CD4-positive, CD25-positive, alpha-beta regulatory T cell (primary cell): Measurements from ENCODE around the gene MDM2. TPM values are rescaled to one million over a fixed set of nuclear protein-coding genes. Genes with fewer than 3 reads are reported as not detected.

Source experiments
- ATAC-seq, 2 donors: fragments of 150-1000 bp; cut with Tn5 transposase; one replicate each; pipeline ENCODE4 v1.10.0; 2021; ENCODE audit warnings: low read depth in 2 of 2, moderate number of reproducible peaks in 2 of 2, moderate library complexity in 1 of 2
- DNase-seq, 3 donors: peaks; one replicate each; pipeline versions ENCODE4 v3.0.0 to v3.0.0-alpha.2; 2012 to 2022; ENCODE audit warnings: mixed read lengths in 1 of 3
- H3K27ac ChIP-seq: one replicate; pipeline ENCODE4 v1.7.0; 2013; ENCODE audit warnings: mild to moderate bottlenecking, low read length; ENCODE audit not compliant: insufficient read depth, poor library complexity, severe bottlenecking
- H3K27me3 ChIP-seq: one replicate; pipeline ENCODE4 v1.7.0; 2013; ENCODE audit warnings: low read length; ENCODE audit not compliant: control insufficient read depth, insufficient read depth
- H3K36me3 ChIP-seq: one replicate; pipeline ENCODE4 v1.7.0; 2013; ENCODE audit warnings: mild to moderate bottlenecking, low read length, moderate library complexity; ENCODE audit not compliant: control insufficient read depth, insufficient read depth
- H3K4me1 ChIP-seq: 2 replicates; pipeline ENCODE4 v1.7.0; 2013; ENCODE audit warnings: mild to moderate bottlenecking, low read length; ENCODE audit not compliant: insufficient read depth, control insufficient read depth, poor library complexity, severe bottlenecking
- H3K4me3 ChIP-seq: one replicate; pipeline ENCODE4 v1.7.0; 2013; ENCODE audit warnings: low read depth, mild to moderate bottlenecking, low read length, moderate library complexity
- H3K9me3 ChIP-seq, 2 experiments: 1 replicate in 1 of 2; 2 replicates in 1 of 2; pipeline ENCODE4 v1.7.0; 2013; ENCODE audit warnings: low read length in 2 of 2, mild to moderate bottlenecking in 1 of 2, moderate library complexity in 1 of 2; ENCODE audit not compliant: control insufficient read depth in 2 of 2
- H3K27ac Mint-ChIP-seq, 3 donors: one replicate each; pipeline ENCODE4 v1.8.0; 2020 to 2022; ENCODE audit warnings: mild to moderate bottlenecking in 3 of 3, mixed read lengths in 3 of 3, moderate library complexity in 2 of 3
- H3K27me3 Mint-ChIP-seq: one replicate; pipeline ENCODE4 v1.8.0; 2022; ENCODE audit warnings: mild to moderate bottlenecking, mixed read lengths
- H3K36me3 Mint-ChIP-seq: one replicate; pipeline ENCODE4 v1.8.0; 2020; ENCODE audit warnings: mixed read lengths
- H3K4me1 Mint-ChIP-seq, 4 donors: one replicate each; pipeline ENCODE4 v1.8.0; 2020 to 2022; ENCODE audit warnings: mixed read lengths in 4 of 4, mild to moderate bottlenecking in 1 of 4
- H3K4me3 Mint-ChIP-seq, 4 donors: one replicate each; pipeline ENCODE4 v1.8.0; 2020 to 2022; ENCODE audit warnings: mild to moderate bottlenecking in 4 of 4, mixed read lengths in 4 of 4, moderate library complexity in 3 of 4
- H3K9me3 Mint-ChIP-seq, 7 donors: one replicate each; pipeline ENCODE4 v1.8.0; 2020 to 2022; ENCODE audit warnings: mixed read lengths in 7 of 7, mild to moderate bottlenecking in 3 of 7, moderate library complexity in 2 of 7
- polyA plus RNA-seq, 4 donors: library from polyadenylated mRNA; unstranded; fragments of 300-500 nt; fragmentation: Illumina TruSeq; gene quantifications; one replicate each; pipeline ENCODE4 v1.2.3, GENCODE V29; 2021
- total RNA-seq: library from RNA; stranded (reverse); gene quantifications from one replicate; pipeline ENCODE4 v1.2.3, GENCODE V29; 2022

The MDM2 gene
- total and polyA plus RNA-seq, 5 donors from 2014 or later = 21.8 to 101 (median 24.0) TPM

- Histone ChIP-seq H3K4me3 (no peak overlapping the region), H3K36me3 (no peaks in the 10 kb centered on the region), H3K9me3 (no peaks in the 10 kb centered on the region), H3K27ac (no peak overlapping the region), H3K4me1 (no peaks in the 10 kb centered on the region), H3K27me3 (no peaks in the 10 kb centered on the region)
- peaks cover 0 to 2% (median 0%) of the 10 kb centered on the region in 4 donors for H3K4me1 Mint-ChIP-seq
- no peak overlapping the region for H3K4me3 Mint-ChIP-seq
- H3K27me3 Mint-ChIP-seq = no peaks in the 10 kb centered on the region
- no peaks in the 10 kb centered on the region for H3K9me3 Mint-ChIP-seq
- ATAC-seq = no peak
- no peak for DNase-seq
- H3K36me3 Mint-ChIP-seq = peaks cover 6% of the 10 kb centered on the region
- no peak overlapping the region for H3K27ac Mint-ChIP-seq
Measured at GRCh38 chr12:68786929-68787328, 21.0 kb upstream of the MDM2 start.

DNA sequence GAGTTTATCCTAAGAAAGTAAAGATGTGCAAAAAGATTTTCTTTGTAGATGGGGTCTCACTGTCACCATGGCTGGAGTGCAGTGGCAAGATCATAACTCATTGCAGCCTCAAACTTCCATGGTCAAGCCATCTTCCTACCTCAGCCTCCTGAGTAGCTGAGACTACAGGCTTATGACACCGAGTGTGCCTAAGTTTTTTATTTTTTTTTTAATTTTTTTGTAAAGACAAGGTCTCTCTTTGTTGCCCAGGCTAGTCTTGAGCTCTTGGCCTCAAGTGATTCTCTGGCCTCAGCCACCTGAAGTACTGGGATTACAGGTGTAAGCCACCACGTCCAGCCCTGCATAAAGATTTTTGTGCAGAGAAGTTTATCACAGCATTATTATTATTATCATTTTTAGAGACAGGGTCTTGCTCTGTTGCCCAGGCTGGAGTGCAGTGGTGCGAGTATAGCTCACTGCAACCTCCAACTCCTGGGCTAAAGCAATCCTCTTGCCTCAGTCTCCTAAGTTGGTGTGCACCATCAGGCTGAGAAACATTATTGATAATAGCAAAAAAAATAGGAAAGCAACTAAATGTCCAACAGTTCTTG, 19.3 kb upstream of the MDM2 start:
- Mint-ChIP-seq H3K27me3 (no peaks in the 10 kb centered on the region), H3K4me1 (peaks cover 0 to 4% (median under 1%) of the 10 kb centered on the region in 4 donors), H3K36me3 (peaks cover 6% of the 10 kb centered on the region), H3K4me3 (no peak overlapping the region), H3K9me3 (no peaks in the 10 kb centered on the region), H3K27ac (no peak overlapping the region)
- H3K27ac ChIP-seq = no peak overlapping the region
- H3K27me3 ChIP-seq = no peaks in the 10 kb centered on the region
- ATAC-seq (no peak), DNase-seq (no peak)
- H3K4me3 ChIP-seq = no peak overlapping the region
- no peaks in the 10 kb centered on the region for H3K36me3 ChIP-seq
- no peaks in the 10 kb centered on the region for H3K4me1 ChIP-seq
- no peaks in the 10 kb centered on the region for H3K9me3 ChIP-seq

- H3K9me3 Mint-ChIP-seq = peaks cover 0 to 2% (median 0%) of the 10 kb centered on the region in 7 donors
- H3K27me3 ChIP-seq = no peaks in the 10 kb centered on the region
- peaks cover 0 to 4% (median 0%) of the 10 kb centered on the region in 4 donors for H3K4me1 Mint-ChIP-seq
- no peak overlapping the region for H3K4me3 Mint-ChIP-seq
- H3K27ac ChIP-seq = no peak overlapping the region
- H3K36me3 ChIP-seq = no peaks in the 10 kb centered on the region
- no peak overlapping the region for H3K27ac Mint-ChIP-seq
- no peaks in the 10 kb centered on the region for H3K9me3 ChIP-seq
- no peak overlapping the region for H3K4me3 ChIP-seq
- no peak for DNase-seq
- no peaks in the 10 kb centered on the region for H3K4me1 ChIP-seq
- peaks cover 2% of the 10 kb centered on the region for H3K36me3 Mint-ChIP-seq
- H3K27me3 Mint-ChIP-seq = no peaks in the 10 kb centered on the region
- no peak for ATAC-seq
Measured at GRCh38 chr12:68789144-68789878, 18.7 kb upstream of the MDM2 start.

DNA sequence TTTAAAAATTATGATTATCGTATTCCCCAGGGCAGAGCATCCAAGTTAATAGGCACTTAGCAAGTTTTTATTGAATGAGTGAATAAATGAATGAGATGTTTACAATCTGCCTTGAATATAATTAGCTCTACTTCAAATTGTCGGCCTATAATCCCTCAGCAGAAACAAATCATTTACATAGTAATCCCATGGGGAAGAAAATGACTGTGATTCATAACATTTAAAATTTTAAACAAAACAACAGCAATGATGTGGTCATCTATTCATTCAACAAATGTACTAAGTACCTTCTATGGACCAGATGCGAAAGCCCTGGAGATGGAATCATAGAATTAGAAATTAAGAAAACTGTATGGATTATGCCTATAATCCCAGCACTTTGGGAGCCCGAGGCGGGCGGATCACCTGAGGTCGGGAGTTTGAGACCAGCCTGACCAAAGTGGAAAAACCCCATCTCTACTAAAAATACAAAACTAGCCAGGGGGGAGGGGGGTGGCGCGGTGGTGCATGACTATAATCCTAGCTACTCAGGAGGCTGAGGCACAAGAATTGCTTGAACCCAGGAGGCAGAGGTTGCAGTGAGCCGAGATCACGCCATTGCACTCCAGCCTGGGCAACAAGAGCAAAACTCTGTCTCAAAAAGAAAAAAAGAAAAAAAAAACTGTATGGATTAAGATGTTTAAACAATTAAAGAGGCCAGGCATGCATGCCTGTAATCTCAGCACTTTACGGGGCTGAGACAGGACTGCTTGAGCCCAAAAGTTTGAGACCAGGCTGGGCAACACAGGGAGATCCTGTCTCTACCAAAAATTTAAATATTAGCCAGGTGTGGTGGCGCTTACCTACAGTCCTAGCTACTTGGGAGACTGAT, 17.7 kb upstream of the MDM2 start:
- H3K4me1 Mint-ChIP-seq = peaks cover 0 to 4% (median 0%) of the 10 kb centered on the region in 4 donors
- H3K27ac Mint-ChIP-seq = no peak overlapping the region
- Histone ChIP-seq H3K36me3 (no peaks in the 10 kb centered on the region), H3K9me3 (no peaks in the 10 kb centered on the region), H3K27me3 (no peaks in the 10 kb centered on the region), H3K27ac (no peak overlapping the region), H3K4me3 (no peak overlapping the region), H3K4me1 (no peaks in the 10 kb centered on the region)
- H3K36me3 Mint-ChIP-seq = no peaks in the 10 kb centered on the region
- H3K27me3 Mint-ChIP-seq = no peaks in the 10 kb centered on the region
- H3K9me3 Mint-ChIP-seq = peaks cover 0 to 2% (median 0%) of the 10 kb centered on the region in 7 donors
- DNase-seq (no peak), ATAC-seq (no peak)
- no peak overlapping the region for H3K4me3 Mint-ChIP-seq

DNA sequence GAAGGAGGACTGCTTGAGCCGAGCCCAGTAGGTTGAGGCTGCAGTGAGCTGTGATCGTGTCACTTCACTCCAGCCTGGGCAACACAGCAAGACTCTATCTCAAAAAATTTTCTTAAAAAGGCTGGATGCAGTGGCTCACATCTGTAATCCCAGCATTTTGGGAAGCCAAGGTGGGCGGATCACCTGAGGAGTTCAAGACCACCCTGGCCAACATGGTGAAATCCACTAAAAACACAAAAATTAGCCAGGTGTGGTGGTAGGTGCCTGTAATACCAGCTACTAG, 17.1 kb upstream of the MDM2 start:
- Histone ChIP-seq H3K27ac (no peak overlapping the region), H3K36me3 (no peaks in the 10 kb centered on the region), H3K9me3 (no peaks in the 10 kb centered on the region), H3K4me1 (no peaks in the 10 kb centered on the region), H3K4me3 (no peak overlapping the region), H3K27me3 (no peaks in the 10 kb centered on the region)
- H3K27me3 Mint-ChIP-seq = no peaks in the 10 kb centered on the region
- no peak overlapping the region for H3K27ac Mint-ChIP-seq
- H3K9me3 Mint-ChIP-seq = peaks cover 0 to 2% (median 0%) of the 10 kb centered on the region in 7 donors
- peaks cover 0 to 4% (median 0%) of the 10 kb centered on the region in 4 donors for H3K4me1 Mint-ChIP-seq
- no peak overlapping the region for H3K4me3 Mint-ChIP-seq
- H3K36me3 Mint-ChIP-seq = no peaks in the 10 kb centered on the region
- DNase-seq = no peak
- no peak for ATAC-seq

DNA sequence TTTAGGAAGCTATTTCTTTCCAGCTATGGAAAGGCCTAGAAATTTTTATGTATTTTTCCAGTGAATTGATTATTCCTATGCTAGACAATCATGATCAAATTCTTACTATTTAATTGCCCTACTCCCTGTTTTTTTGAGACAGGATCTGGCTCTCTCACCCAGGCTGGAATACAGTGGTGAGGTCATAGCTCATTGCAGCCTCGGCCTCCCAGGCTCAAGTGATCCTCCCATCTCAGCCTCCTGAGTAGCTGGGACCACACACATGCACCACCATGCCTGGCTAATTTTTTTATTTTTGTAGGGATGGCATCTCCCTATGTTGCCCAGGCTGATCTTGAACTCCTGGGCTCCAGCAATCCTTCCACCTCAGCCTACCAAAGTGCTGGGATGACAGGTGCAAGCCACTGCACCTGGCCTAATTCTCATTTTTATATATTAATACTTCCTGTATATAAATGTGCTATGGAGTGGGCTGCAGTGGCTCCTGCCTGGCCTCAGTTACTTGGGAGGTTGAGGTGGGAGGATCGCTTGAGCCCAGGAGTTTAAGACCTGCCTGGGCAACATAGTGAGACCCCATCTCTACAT, 16.0 kb upstream of the MDM2 start:
- H3K4me1 ChIP-seq = no peaks in the 10 kb centered on the region

GRCh38 chr12:68792952-68793351, 15.0 kb upstream of the MDM2 start:
- Mint-ChIP-seq H3K4me1 (peaks cover 0 to 4% (median 0%) of the 10 kb centered on the region in 4 donors), H3K36me3 (no peaks in the 10 kb centered on the region), H3K27ac (peak overlapping the region in 1 of 3 donors; percentile 39), H3K27me3 (no peaks in the 10 kb centered on the region), H3K4me3 (no peak overlapping the region), H3K9me3 (peaks cover 0 to 2% (median 0%) of the 10 kb centered on the region in 7 donors)
- Histone ChIP-seq H3K36me3 (no peaks in the 10 kb centered on the region), H3K9me3 (no peaks in the 10 kb centered on the region), H3K4me3 (no peak overlapping the region), H3K27me3 (no peaks in the 10 kb centered on the region), H3K27ac (no peak overlapping the region), H3K4me1 (no peaks in the 10 kb centered on the region)
- peak; percentile 7 to 71 (median 34) for DNase-seq
- peak; percentile 56 to 66 for ATAC-seq

More for the DNA sequence above, 16.0 kb upstream of the MDM2 start:
- Mint-ChIP-seq H3K27me3 (no peaks in the 10 kb centered on the region), H3K4me3 (no peak overlapping the region), H3K9me3 (peaks cover 0 to 2% (median 0%) of the 10 kb centered on the region in 7 donors), H3K36me3 (no peaks in the 10 kb centered on the region), H3K27ac (no peak overlapping the region), H3K4me1 (peaks cover 0 to 4% (median 0%) of the 10 kb centered on the region in 4 donors)
- Histone ChIP-seq H3K4me3 (no peak overlapping the region), H3K27me3 (no peaks in the 10 kb centered on the region), H3K27ac (no peak overlapping the region), H3K36me3 (no peaks in the 10 kb centered on the region), H3K9me3 (no peaks in the 10 kb centered on the region)
- DNase-seq (no peak), ATAC-seq (no peak)
